HepG2 (cell line): ENCODE data around the gene UST.

Experiments used
- ISL2 ChIP-seq: sonication (generic); formaldehyde crosslinking; IDR thresholded peaks from 2 replicates; pipeline ENCODE4 v1.5.0; 2020; ENCODE audit warnings: missing genetic modification reagents
- KLF9 ChIP-seq: IDR thresholded peaks from 2 replicates; pipeline ENCODE4 v1.6.1; 2016; ENCODE audit warnings: low read depth
- NR1H2 ChIP-seq: sonication (generic); formaldehyde crosslinking; IDR thresholded peaks from 2 replicates; pipeline ENCODE4 v1.8.1; 2022; ENCODE audit warnings: low read depth, missing genetic modification reagents, borderline replicate concordance
- NR2C2 ChIP-seq: sonication (generic); formaldehyde crosslinking; IDR thresholded peaks from 2 replicates; pipeline ENCODE4 v1.4.0; 2020; ENCODE audit warnings: missing genetic modification reagents, mild to moderate bottlenecking, moderate library complexity, borderline replicate concordance
- POGZ ChIP-seq: sonication (generic); formaldehyde crosslinking; IDR thresholded peaks from 2 replicates; pipeline ENCODE4 v1.4.0; 2020; ENCODE audit warnings: mild to moderate bottlenecking, missing genetic modification reagents
- POLR2AphosphoS5 ChIP-seq: IDR thresholded peaks from 2 replicates; pipeline ENCODE4 v1.6.1; 2012; ENCODE audit warnings: low read depth, low read length
- RAD21 ChIP-seq: fragments of 450-650 bp; formaldehyde crosslinking; IDR thresholded peaks from 2 replicates; pipeline ENCODE4 v1.5.0; 2020; ENCODE audit warnings: mild to moderate bottlenecking
- SMARCC2 ChIP-seq: fragments of 450-650 bp; IDR thresholded peaks from 2 replicates; pipeline ENCODE4 v1.6.1; 2017; ENCODE audit warnings: antibody characterized with exemption, mild to moderate bottlenecking
- THYN1 ChIP-seq: sonication (generic); formaldehyde crosslinking; IDR thresholded peaks from 2 replicates; pipeline ENCODE4 v1.8.1; 2023; ENCODE audit warnings: low read depth, mild to moderate bottlenecking, moderate library complexity, missing genetic modification reagents, borderline replicate concordance
- YEATS2 ChIP-seq: sonication (generic); formaldehyde crosslinking; IDR thresholded peaks from 2 replicates; pipeline ENCODE4 v1.4.0; 2020; ENCODE audit warnings: missing genetic modification reagents, borderline replicate concordance
- ZBTB20 ChIP-seq: sonication (generic); formaldehyde crosslinking; IDR thresholded peaks from 2 replicates; pipeline ENCODE4 v1.8.1; 2023; ENCODE audit warnings: missing genetic modification reagents, low read depth, mild to moderate bottlenecking, borderline replicate concordance
- ZNF30 ChIP-seq: sonication (generic); formaldehyde crosslinking; IDR thresholded peaks from 2 replicates; pipeline ENCODE4 v1.5.0; 2020; ENCODE audit warnings: mild to moderate bottlenecking, missing genetic modification reagents
- ZNF367 ChIP-seq: sonication (generic); formaldehyde crosslinking; IDR thresholded peaks from 2 replicates; pipeline ENCODE4 v1.4.0; 2020; ENCODE audit warnings: missing genetic modification reagents, borderline replicate concordance
- ZNF552 ChIP-seq: sonication (generic); formaldehyde crosslinking; IDR thresholded peaks from 2 replicates; pipeline ENCODE4 v1.9.0; 2022; ENCODE audit warnings: missing genetic modification reagents, mild to moderate bottlenecking, borderline replicate concordance

DNA sequence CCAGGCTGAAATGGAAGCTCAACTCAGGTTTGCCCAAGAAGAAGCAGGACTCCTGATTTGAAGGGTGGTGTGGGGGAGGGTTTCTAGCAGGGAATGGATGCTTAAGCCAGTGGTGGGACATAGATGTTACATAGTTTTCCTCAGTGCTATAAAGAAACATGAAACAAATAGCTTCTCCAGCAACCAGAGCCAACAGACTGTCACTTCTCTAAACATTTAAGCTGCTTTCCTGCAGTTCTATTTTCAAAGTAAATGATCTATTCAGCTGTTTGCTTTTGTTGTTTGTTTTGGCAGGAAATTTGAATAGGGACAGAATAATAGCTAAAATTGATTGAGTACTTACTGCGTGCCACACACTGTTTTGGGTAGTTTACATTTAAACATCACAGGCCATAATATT, 169.0 kb downstream of the UST start:
- no peak for TF ChIP-seq POLR2AphosphoS5
- TF ChIP-seq KLF9 (CRISPR knock-in tag) = no peak
- no peak for TF ChIP-seq RAD21 (CRISPR knock-in tag)
- no peak for TF ChIP-seq NR1H2 (CRISPR knock-in tag)
- TF ChIP-seq POGZ (CRISPR knock-in tag) = no peak
- no peak for TF ChIP-seq ZNF552 (CRISPR knock-in tag)
- TF ChIP-seq YEATS2 (CRISPR knock-in tag) = no peak
- TF ChIP-seq ZBTB20 (CRISPR knock-in tag) = no peak
- TF ChIP-seq ISL2 = no peak
- TF ChIP-seq NR2C2 = no peak
- TF ChIP-seq ZNF367 (CRISPR knock-in tag) = no peak
- no peak for TF ChIP-seq THYN1 (CRISPR knock-in tag)
- TF ChIP-seq ZNF30 (CRISPR knock-in tag) = no peak
- no peak for TF ChIP-seq SMARCC2
